Heart right ventricle (tissue), 16 donors: ENCODE measurements around the gene SART1. TPM values are rescaled to one million over a fixed set of nuclear protein-coding genes. Genes with fewer than 3 reads are reported as not detected.
A peak's percentile ranks its signal among the peaks of the same experiment; 100 is the strongest.

ENCODE experiments used
- ATAC-seq, 8 donors: fragments of 200-7000 bp; cut with Tn5 transposase; one replicate each; pipeline ENCODE4 v1.9.1; 2020; ENCODE audit warnings: mild to moderate bottlenecking in 8 of 8, moderate library complexity in 8 of 8, moderate number of reproducible peaks in 1 of 8
- DNase-seq, 2 donors: peaks; one replicate each; pipeline ENCODE4 v3.0.0-alpha.2; 2020
- H3K27ac ChIP-seq, 10 donors: fragments of 200-600 bp; sonication (generic) in 2 of 10; one replicate each; pipeline versions ENCODE4 v1.5.0 to v1.8.0; 2020 to 2022; ENCODE audit warnings: mild to moderate bottlenecking in 3 of 10
- H3K27me3 ChIP-seq, 7 donors: fragments of 200-600 bp; one replicate each; pipeline ENCODE4 v1.8.0; 2021 to 2022; ENCODE audit warnings: mild to moderate bottlenecking in 2 of 7
- H3K36me3 ChIP-seq, 9 donors: fragments of 200-600 bp; sonication (generic) in 1 of 9; one replicate each; pipeline versions ENCODE4 v1.5.0 to v1.8.0; 2020 to 2022; ENCODE audit warnings: mild to moderate bottlenecking in 2 of 9
- H3K4me1 ChIP-seq, 9 donors: fragments of 200-600 bp; sonication (generic) in 1 of 9; one replicate each; pipeline versions ENCODE4 v1.5.0 to v1.8.0; 2020 to 2022; ENCODE audit warnings: mild to moderate bottlenecking in 4 of 9
- H3K4me3 ChIP-seq, 10 donors: fragments of 200-600 bp; sonication (generic) in 2 of 10; one replicate each; pipeline versions ENCODE4 v1.5.0 to v1.8.0; 2020 to 2022; ENCODE audit warnings: mild to moderate bottlenecking in 7 of 10, moderate library complexity in 2 of 10
- H3K9me3 ChIP-seq, 11 donors: fragments of 200-600 bp in 10 of 11; sonication (generic) in 2 of 11; one replicate each; pipeline versions ENCODE4 v1.5.0 to v1.8.0; 2013 to 2022; ENCODE audit warnings: mild to moderate bottlenecking in 2 of 11, control low read depth in 1 of 11, moderate library complexity in 1 of 11
- WGBS, 2 donors: extraction: QIAGEN DNeasy Blood & Tissue Kit; methylation state at CpG; one replicate each; pipeline ENCODE4 v1.1.7; 2013; ENCODE audit warnings: inconsistent platforms in 1 of 2; 5-methylcytosine and 5-hydroxymethylcytosine counted together
- intact Hi-C, 10 donors: fragments of 100-400 bp; cut with DNase I; formaldehyde crosslinking; loops; one replicate each; pipeline versions ENCODE4 v1.11.1 to v1.14.2; 2022
- polyA plus RNA-seq, 2 donors: library from polyadenylated mRNA; stranded (reverse); fragments of 200-250 nt; gene quantifications; one replicate each; pipeline ENCODE4 v1.2.3, GENCODE V29; 2013
- total RNA-seq, 10 donors: library from RNA; stranded (reverse); fragmentation: NEBNext Ultra II Directional in 3 of 10; extraction: Animal tissue kit (Norgen Biotek cat#: 25700) in 3 of 10; gene quantifications; one replicate each; pipeline versions ENCODE4 v1.2.1 to v1.2.4, GENCODE V29; 2021 to 2023
- TF ChIP-seq, protein P1 (sequence below), 9 donors: fragments of 200-600 bp; sonication (generic) in 2 of 9; IDR thresholded peaks; one replicate each; pipeline versions ENCODE4 v1.5.0 to v1.8.0; 2021 to 2022; ENCODE audit warnings: antibody characterized with exemption in 9 of 9, mild to moderate bottlenecking in 5 of 9, moderate library complexity in 1 of 9
- donor health status: Arrhythmogenic right ventricular cardiomyopathy.
- donor health status: ischemic (EF 13 %, LVEDD 7.1; RV severe dilation, severe dysfunction).
- donor health status: healthy with polysubstance abuse.
- donor health status: DM: no; HTN: yes; CAD: no.
- donor health status: DM: no; HTN: no; CAD: no.
- donor health status: ischemic (EF 25% LVEDD 6.9; RV normal size, moderate dysfunction).
- donor health status: ischemic (EF 25% LVEDD 5.7; RV mildly dilated, moderate dysfunction).
- donor health status: healthy.
- donor health status: DM: yes; HTN: yes; CAD: no.
- donor health status: Ischemic cardiomyopathy.
- donor health status: ischemic (EF 35%, LVEDD 5.7; RV mildly dilated, moderate dysfunction).
- donor health status: nonischemic (EF 11% LVEDD 7.7; RV severe dilation, severe dysfunction).
- donor health status: DM: yes; HTN: yes; CAD: no.
- donor health status: PGD.
- donor health status: ischemic (EF 29% LVEDD 5.4; RV normal size, mild dysfunction).
- donor health status: nonischemic (EF 23%, LVEDD 6.1; RV moderate dilation, normal function).

The SART1 gene
- total and polyA plus RNA-seq, 12 donors: 26.2 to 160 (median 33.5) TPM

DNA sequence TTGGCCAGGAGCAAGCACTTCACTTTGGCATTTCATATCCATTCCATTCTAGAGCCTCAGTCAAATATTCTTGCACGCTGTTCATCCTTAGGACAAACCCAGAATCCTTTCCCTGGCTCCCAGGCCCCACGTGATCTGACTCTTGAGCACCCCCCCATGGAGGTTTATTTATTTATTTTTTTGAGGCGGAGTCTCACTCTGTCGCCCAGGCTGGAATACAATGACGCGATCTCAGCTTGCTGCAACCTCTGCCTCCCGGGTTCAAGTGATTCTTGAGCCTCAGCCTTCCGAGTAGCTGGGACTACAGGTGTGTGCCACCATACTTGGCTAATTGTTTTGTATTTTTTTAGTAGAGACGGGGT, 29.0 kb upstream of the SART1 start:
- H3K9me3 ChIP-seq: no peaks in the 10 kb centered on the region
- peaks cover 0 to 15% (median 3%) of the 10 kb centered on the region in 7 donors for H3K27me3 ChIP-seq
- ATAC-seq: no peak
- H3K4me3 ChIP-seq: no peak overlapping the region
- DNase-seq: no peak
- TF ChIP-seq, protein P1, sequence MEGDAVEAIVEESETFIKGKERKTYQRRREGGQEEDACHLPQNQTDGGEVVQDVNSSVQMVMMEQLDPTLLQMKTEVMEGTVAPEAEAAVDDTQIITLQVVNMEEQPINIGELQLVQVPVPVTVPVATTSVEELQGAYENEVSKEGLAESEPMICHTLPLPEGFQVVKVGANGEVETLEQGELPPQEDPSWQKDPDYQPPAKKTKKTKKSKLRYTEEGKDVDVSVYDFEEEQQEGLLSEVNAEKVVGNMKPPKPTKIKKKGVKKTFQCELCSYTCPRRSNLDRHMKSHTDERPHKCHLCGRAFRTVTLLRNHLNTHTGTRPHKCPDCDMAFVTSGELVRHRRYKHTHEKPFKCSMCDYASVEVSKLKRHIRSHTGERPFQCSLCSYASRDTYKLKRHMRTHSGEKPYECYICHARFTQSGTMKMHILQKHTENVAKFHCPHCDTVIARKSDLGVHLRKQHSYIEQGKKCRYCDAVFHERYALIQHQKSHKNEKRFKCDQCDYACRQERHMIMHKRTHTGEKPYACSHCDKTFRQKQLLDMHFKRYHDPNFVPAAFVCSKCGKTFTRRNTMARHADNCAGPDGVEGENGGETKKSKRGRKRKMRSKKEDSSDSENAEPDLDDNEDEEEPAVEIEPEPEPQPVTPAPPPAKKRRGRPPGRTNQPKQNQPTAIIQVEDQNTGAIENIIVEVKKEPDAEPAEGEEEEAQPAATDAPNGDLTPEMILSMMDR (IDR thresholded peaks at IDR 0.05): peak in 2 of 9 donors; percentile 11 to 14
- no peaks in the 10 kb centered on the region for H3K36me3 ChIP-seq
- WGBS, 2 donors: 29 to 35% methylated on average over 9 of the region's 9 CpGs
- H3K27ac ChIP-seq: no peak overlapping the region
- H3K4me1 ChIP-seq: peaks cover 0 to 11% (median 0%) of the 10 kb centered on the region in 9 donors
- intact Hi-C loops: no loop called here

DNA sequence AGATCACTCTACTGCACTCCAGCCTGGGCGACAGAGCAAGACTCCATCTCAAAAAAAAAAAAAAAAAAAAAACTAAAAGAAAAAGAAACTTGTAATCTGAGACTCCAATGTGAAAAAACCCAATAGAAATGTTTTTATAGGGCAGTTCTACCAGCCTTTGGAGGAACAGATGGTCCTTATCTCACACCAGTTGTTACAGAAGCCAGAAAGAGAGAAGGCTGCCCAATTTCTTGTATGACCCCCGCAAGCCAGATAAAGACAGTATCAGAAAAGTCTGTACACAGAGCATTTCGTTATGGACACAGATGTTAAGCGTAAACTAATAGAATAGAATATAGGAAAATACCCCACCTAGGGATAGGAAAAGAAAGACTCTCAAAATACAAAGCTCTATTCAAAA, 27.5 kb upstream of the SART1 start:
- no peak overlapping the region for H3K4me3 ChIP-seq
- H3K27me3 ChIP-seq: peaks cover 0 to 20% (median 3%) of the 10 kb centered on the region in 7 donors
- DNase-seq (no peak), ATAC-seq (no peak)
- 48 to 54% methylated on average over 4 of the region's 4 CpGs for WGBS, 2 donors
- H3K27ac ChIP-seq: no peak overlapping the region
- H3K4me1 ChIP-seq: no peaks in the 10 kb centered on the region
- H3K36me3 ChIP-seq: no peaks in the 10 kb centered on the region
- intact Hi-C loops: no loop called here
- TF ChIP-seq, protein P1 (IDR thresholded peaks at IDR 0.05): no peak
- no peaks in the 10 kb centered on the region for H3K9me3 ChIP-seq

DNA sequence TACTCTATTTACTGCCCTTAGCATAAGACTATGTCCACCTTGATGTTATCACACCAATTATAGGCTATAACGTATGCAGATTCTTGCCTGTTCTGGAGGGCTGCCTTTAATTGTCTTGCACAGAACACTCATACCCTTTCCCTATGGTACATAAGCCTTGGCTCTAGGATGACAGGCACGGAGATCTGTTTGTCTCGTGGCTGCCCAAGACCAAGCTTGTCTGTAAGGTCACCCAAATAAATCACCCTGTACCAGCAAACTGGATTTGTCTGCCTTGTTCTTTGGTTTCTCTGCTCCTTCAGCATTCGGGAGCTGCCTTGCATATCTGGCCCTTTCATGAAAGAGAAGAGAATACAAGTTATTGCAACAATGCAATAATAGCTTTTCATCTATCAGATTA, 23.8 kb upstream of the SART1 start:
- Histone ChIP-seq H3K27me3 (peaks cover 0 to 26% (median 6%) of the 10 kb centered on the region in 7 donors), H3K27ac (no peak overlapping the region), H3K9me3 (no peaks in the 10 kb centered on the region), H3K4me3 (no peak overlapping the region), H3K36me3 (no peaks in the 10 kb centered on the region), H3K4me1 (peaks cover 0 to 15% (median 0%) of the 10 kb centered on the region in 9 donors)
- 50 to 64% methylated on average over 4 of the region's 4 CpGs for WGBS, 2 donors
- TF ChIP-seq, protein P1 (IDR thresholded peaks at IDR 0.05): no peak
- no peak for DNase-seq
- no peak for ATAC-seq
- intact Hi-C loops: no loop called here

- H3K36me3 ChIP-seq: no peaks in the 10 kb centered on the region
- peaks cover 0 to 15% (median 0%) of the 10 kb centered on the region in 9 donors for H3K4me1 ChIP-seq
- ATAC-seq (no peak), DNase-seq (no peak)
- peaks cover 0 to 18% (median 6%) of the 10 kb centered on the region in 7 donors for H3K27me3 ChIP-seq
- TF ChIP-seq, protein P1 (IDR thresholded peaks at IDR 0.05): no peak
- H3K27ac ChIP-seq: peak overlapping the region in 1 of 10 donors; percentile 82
- intact Hi-C loops: no loop called here
- H3K9me3 ChIP-seq: no peaks in the 10 kb centered on the region
- no peak overlapping the region for H3K4me3 ChIP-seq
- WGBS, 2 donors: 69 to 73% methylated on average over 9 of the region's 9 CpGs
Observed at GRCh38 chr11:65941720-65942310, 19.7 kb upstream of the SART1 start.
